PFSK-1 (cell line): ENCODE data around the gene ANKRD13A.

Experiments
- FOXP2 ChIP-seq: optimal IDR thresholded peaks from 2 replicates; pipeline ENCODE3; 2011; ENCODE audit warnings: borderline replicate concordance, control low read depth, inconsistent platforms; ENCODE audit not compliant: insufficient read depth; ENCODE audit errors: extremely low read length, extremely low read depth
- POLR2AphosphoS5 ChIP-seq: IDR thresholded peaks from 2 replicates; pipeline ENCODE4 v1.6.1; 2012; ENCODE audit warnings: low read depth, mild to moderate bottlenecking, control low read depth, low read length, moderate library complexity
- REST ChIP-seq, 2 experiments: IDR thresholded peaks; 2 replicates each; pipeline versions ENCODE4 v1.6.1 to v1.8.0; 2011 to 2012; ENCODE audit warnings: low read depth in 2 of 2, low read length in 2 of 2, control low read depth in 1 of 2, inconsistent platforms in 1 of 2, mild to moderate bottlenecking in 1 of 2, moderate library complexity in 1 of 2; ENCODE audit not compliant: insufficient read depth in 1 of 2
- SIN3A ChIP-seq: IDR thresholded peaks from 2 replicates; pipeline ENCODE4 v1.6.1; 2012; ENCODE audit warnings: mild to moderate bottlenecking, low read length, moderate library complexity, borderline replicate concordance; ENCODE audit not compliant: insufficient read depth
- TAF1 ChIP-seq: IDR thresholded peaks from 2 replicates; pipeline ENCODE4 v1.6.1; 2012; ENCODE audit warnings: low read length, control low read depth, borderline replicate concordance; ENCODE audit not compliant: insufficient read depth

Gene ANKRD13A

GRCh38 chr12:109999649-109999971 lies 380 bp downstream of the ANKRD13A start:
- TF ChIP-seq FOXP2 (no peak), REST (IDR thresholded peaks at IDR 0.05; ENCODE audit: insufficient read depth in 1 of 2, low read depth in 2 of 2, low read length in 2 of 2) (no peak)

- no peak for TF ChIP-seq REST (IDR thresholded peaks at IDR 0.05; ENCODE audit: insufficient read depth in 1 of 2, low read depth in 2 of 2, low read length in 2 of 2)
- TF ChIP-seq TAF1: no peak
- no peak for TF ChIP-seq POLR2AphosphoS5
- TF ChIP-seq FOXP2: no peak
- no peak for TF ChIP-seq SIN3A
Measured at GRCh38 chr12:109999983-110000505, 814 bp downstream of the ANKRD13A start.

GRCh38 chr12:110001596-110001995 lies 2.4 kb downstream of the ANKRD13A start:
- TF ChIP-seq REST (IDR thresholded peaks at IDR 0.05; ENCODE audit: insufficient read depth in 1 of 2, low read depth in 2 of 2, low read length in 2 of 2): no peak
- TF ChIP-seq SIN3A: no peak
- no peak for TF ChIP-seq FOXP2
- TF ChIP-seq TAF1: no peak
- no peak for TF ChIP-seq POLR2AphosphoS5

- TF ChIP-seq FOXP2 (no peak), REST (IDR thresholded peaks at IDR 0.05; ENCODE audit: insufficient read depth in 1 of 2, low read depth in 2 of 2, low read length in 2 of 2) (no peak), TAF1 (no peak), SIN3A (no peak), POLR2AphosphoS5 (no peak)
Measured at GRCh38 chr12:110002676-110003515, 3.7 kb downstream of the ANKRD13A start.
